CD4-positive, alpha-beta T cell treated with Interleukin-21 for 1 hour (primary cell): ENCODE measurements around the gene AGTRAP.

Experiments
- DNase-seq: peaks from one replicate; pipeline ENCODE4 v3.0.0-alpha.2; 2020

The AGTRAP gene

GRCh38 chr1:11764519-11764918, 28.6 kb downstream of the AGTRAP start:
- no peak for DNase-seq

GRCh38 chr1:11765661-11766428, 29.9 kb downstream of the AGTRAP start:
- DNase-seq, result no peak

GRCh38 chr1:11766429-11766776, 30.5 kb downstream of the AGTRAP start:
- DNase-seq, result no peak

GRCh38 chr1:11767922-11768704, 32.2 kb downstream of the AGTRAP start:
- no peak for DNase-seq

GRCh38 chr1:11768821-11769220, 32.9 kb downstream of the AGTRAP start:
- no peak for DNase-seq

GRCh38 chr1:11769274-11769673, 33.3 kb downstream of the AGTRAP start:
- DNase-seq, result no peak

- DNase-seq, result no peak
Observed at GRCh38 chr1:11770011-11770410, 34.1 kb downstream of the AGTRAP start.

GRCh38 chr1:11771481-11772043, 35.6 kb downstream of the AGTRAP start:
- DNase-seq, result no peak

- DNase-seq, result no peak
Observed at GRCh38 chr1:11772458-11772857, 36.5 kb downstream of the AGTRAP start.

GRCh38 chr1:11774753-11775152, 38.8 kb downstream of the AGTRAP start:
- no peak for DNase-seq

GRCh38 chr1:11777658-11778322, 41.9 kb downstream of the AGTRAP start:
- no peak for DNase-seq

- no peak for DNase-seq
Observed at GRCh38 chr1:11778336-11778735, 42.4 kb downstream of the AGTRAP start.

GRCh38 chr1:11778844-11779623, 43.1 kb downstream of the AGTRAP start:
- no peak for DNase-seq

- DNase-seq, result no peak
Observed at GRCh38 chr1:11779715-11780379, 43.9 kb downstream of the AGTRAP start.

- DNase-seq, result no peak
Observed at GRCh38 chr1:11780380-11781147, 44.6 kb downstream of the AGTRAP start.

GRCh38 chr1:11781297-11781696, 45.4 kb downstream of the AGTRAP start:
- DNase-seq, result no peak

- DNase-seq, result no peak
Observed at GRCh38 chr1:11782127-11782708, 46.3 kb downstream of the AGTRAP start.

- no peak for DNase-seq
Observed at GRCh38 chr1:11783556-11783955, 47.6 kb downstream of the AGTRAP start.

- DNase-seq, result no peak
Observed at GRCh38 chr1:11784256-11784992, 48.5 kb downstream of the AGTRAP start.
